SH-SY5Y (cell line): Measurements from ENCODE around the gene SSMEM1.

Experiments used
- GATA2 ChIP-seq: IDR thresholded peaks from 2 replicates; pipeline ENCODE4 v1.6.1; 2011; ENCODE audit warnings: mild to moderate bottlenecking, low read depth, low read length
- GATA3 ChIP-seq: IDR thresholded peaks from 2 replicates; pipeline ENCODE4 v1.6.1; 2011; ENCODE audit warnings: low read depth, mild to moderate bottlenecking, low read length, moderate library complexity

GRCh38 chr7:130178251-130178650, 29.4 kb upstream of the SSMEM1 start:
- TF ChIP-seq GATA2 (no peak), GATA3 (no peak)
